OCI-LY7 (cell line): Measurements from ENCODE around the gene RASL12. TPM values are rescaled to one million over a fixed set of nuclear protein-coding genes. Genes with fewer than 3 reads are reported as not detected.

Experiments used
- BruUV-seq: library from RNA; stranded (reverse); fragments of 400-500 nt; replicated peaks from 2 replicates; lab custom pipeline; 2021; lab: Mats Ljungman, UMichigan
- CTCF ChIA-PET: fragments of 300-600 bp; sonication (Branson Sonifier 250); formaldehyde crosslinking; loops from one replicate; lab custom pipeline; 2022; ENCODE audit warnings: antibody characterized with exemption; ENCODE audit not compliant: unreplicated experiment; lab: Charles Lee
- POLR2A ChIA-PET: fragments of 300-600 bp; sonication (Branson Sonifier 250); formaldehyde crosslinking; loops from one replicate; lab custom pipeline; 2022; ENCODE audit warnings: antibody characterized with exemption; lab: Charles Lee
- DNase-seq: peaks from one replicate; pipeline ENCODE4 v3.0.0-alpha.2; 2015; ENCODE audit warnings: low spot score
- H2AFZ ChIP-seq: fragments of 200-600 bp; sonication (generic), shearing (Covaris generic); 2 replicates; pipeline ENCODE4 v1.6.1; 2014; ENCODE audit warnings: mild to moderate bottlenecking, antibody characterized with exemption, low read length, moderate library complexity
- H3K27ac ChIP-seq: fragments of 200-600 bp; sonication (generic); 2 replicates; pipeline ENCODE4 v1.5.1; 2014; ENCODE audit warnings: mixed run types, low read depth, mild to moderate bottlenecking, moderate library complexity, low read length, inconsistent platforms; ENCODE audit not compliant: poor library complexity, severe bottlenecking
- H3K36me3 ChIP-seq: fragments of 200-600 bp; sonication (generic); 2 replicates; pipeline ENCODE4 v1.6.1; 2014; ENCODE audit warnings: mild to moderate bottlenecking, antibody characterized with exemption, low read length, moderate library complexity, mixed read lengths; ENCODE audit not compliant: insufficient read depth
- H3K4me1 ChIP-seq: fragments of 200-600 bp; sonication (generic); 2 replicates; pipeline ENCODE4 v1.5.1; 2014; ENCODE audit warnings: mild to moderate bottlenecking, low read length; ENCODE audit not compliant: insufficient read depth, poor library complexity, severe bottlenecking
- H3K4me2 ChIP-seq: fragments of 200-600 bp; sonication (generic); 2 replicates; pipeline ENCODE4 v1.6.1; 2014; ENCODE audit warnings: mild to moderate bottlenecking, low read length
- H3K4me3 ChIP-seq: fragments of 200-600 bp; sonication (generic); 2 replicates; pipeline ENCODE4 v1.5.1; 2014; ENCODE audit warnings: mild to moderate bottlenecking, low read depth, low read length; ENCODE audit not compliant: poor library complexity, severe bottlenecking
- H3K79me2 ChIP-seq: fragments of 200-600 bp; sonication (generic); 2 replicates; pipeline ENCODE4 v1.6.1; 2016; ENCODE audit warnings: low read depth, mild to moderate bottlenecking, low read length, moderate library complexity, mixed read lengths; ENCODE audit not compliant: insufficient read depth
- H3K9me2 ChIP-seq: fragments of 200-600 bp; sonication (generic); 2 replicates; pipeline ENCODE4 v1.6.1; 2016; ENCODE audit warnings: mild to moderate bottlenecking, low read length, mixed read lengths; ENCODE audit not compliant: insufficient read depth
- H3K9me3 ChIP-seq: fragments of 200-600 bp; sonication (generic); 2 replicates; pipeline ENCODE4 v1.6.1; 2014; ENCODE audit warnings: mild to moderate bottlenecking, mixed run types, low read length, mixed read lengths
- H4K20me1 ChIP-seq: fragments of 200-600 bp; sonication (generic); 2 replicates; pipeline ENCODE4 v1.6.1; 2014; ENCODE audit warnings: mild to moderate bottlenecking, antibody characterized with exemption, low read length, moderate library complexity, mixed read lengths; ENCODE audit not compliant: insufficient read depth
- CTCF ChIP-seq: fragments of 200-600 bp; sonication (generic); conservative IDR thresholded peaks from 2 replicates; pipeline ENCODE4 v1.5.1; 2014; ENCODE audit warnings: mild to moderate bottlenecking, antibody characterized with exemption, low read length, moderate library complexity, mixed read lengths
- EZH2phosphoT487 ChIP-seq: fragments of 200-600 bp; sonication (generic); IDR thresholded peaks from 2 replicates; pipeline ENCODE4 v1.6.1; 2018; ENCODE audit warnings: low read depth, borderline replicate concordance, mild to moderate bottlenecking, mixed run types, antibody characterized with exemption, low read length, moderate library complexity, mixed read lengths
- intact Hi-C: fragments of 100-400 bp; cut with micrococcal nuclease; formaldehyde crosslinking; loops from one replicate; pipeline ENCODE4 v1.10.0; 2022; ENCODE audit not compliant: unreplicated experiment
- total RNA-seq, 2 experiments: library from RNA; depleted of rRNA in 1 of 2; stranded (reverse); fragments of >200 nt in 1 of 2; shearing (Covaris generic) in 1 of 2; gene quantifications; 2 replicates each; pipeline ENCODE4 v1.2.3, GENCODE V29; 2014 to 2022

The RASL12 gene
- total RNA-seq, 2 experiments from 2014 or later, result not detected

GRCh38 chr15:65087873-65088642 lies 20.3 kb upstream of the RASL12 start:
- no peaks in the 10 kb centered on the region for H3K9me2 ChIP-seq
- no peak overlapping the region for H2AFZ ChIP-seq
- BruUV-seq, result no TSS peak
- H3K4me1 ChIP-seq, result no peaks in the 10 kb centered on the region
- no peak for DNase-seq
- TF ChIP-seq EZH2phosphoT487 (no peak), CTCF (no peak)
- no peak overlapping the region for H3K4me2 ChIP-seq
- no peaks in the 10 kb centered on the region for H3K9me3 ChIP-seq
- no peak overlapping the region for H3K4me3 ChIP-seq
- POLR2A ChIA-PET, result no interaction called here
- intact Hi-C loops, result loop anchor here (2.0 kb wide), 1 partner anchor 33 kb away; no protein-coding TSS in a partner anchor
- CTCF ChIA-PET, result interaction anchor here (0.6 kb wide), 1 partner anchor 16 kb away, joined by 4 read pairs; no protein-coding TSS in a partner anchor
- no peaks in the 10 kb centered on the region for H3K36me3 ChIP-seq
- H4K20me1 ChIP-seq, result no peaks in the 10 kb centered on the region
- no peaks in the 10 kb centered on the region for H3K79me2 ChIP-seq
- no peak overlapping the region for H3K27ac ChIP-seq

DNA sequence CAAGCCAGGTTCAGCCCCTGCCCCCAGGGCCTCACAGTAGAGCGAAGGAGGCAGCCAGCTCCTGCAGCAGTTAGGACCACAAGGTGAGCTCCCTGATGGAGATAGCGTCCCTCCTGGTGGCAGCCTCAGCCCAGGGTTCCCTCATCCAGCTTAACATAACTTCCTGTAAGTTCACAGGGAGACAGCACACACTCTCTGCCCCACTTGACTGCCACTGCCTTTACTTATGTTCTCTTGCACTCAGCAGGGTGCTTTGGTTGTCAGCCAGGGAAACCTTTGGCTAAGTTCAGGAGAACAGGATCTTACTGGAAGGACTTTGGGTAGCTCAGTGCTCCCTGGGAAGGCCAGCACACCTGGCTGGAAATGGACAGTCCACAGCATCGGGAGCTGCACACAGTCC lies 19.6 kb upstream of the RASL12 start:
- Histone ChIP-seq H3K4me2 (no peak overlapping the region), H3K27ac (no peak overlapping the region), H4K20me1 (no peaks in the 10 kb centered on the region), H3K9me2 (no peaks in the 10 kb centered on the region), H3K36me3 (no peaks in the 10 kb centered on the region), H2AFZ (no peak overlapping the region), H3K4me1 (no peaks in the 10 kb centered on the region), H3K9me3 (no peaks in the 10 kb centered on the region), H3K4me3 (no peak overlapping the region), H3K79me2 (no peaks in the 10 kb centered on the region)
- intact Hi-C loops, result loop anchor here (2.0 kb wide), 1 partner anchor 33 kb away; no protein-coding TSS in a partner anchor
- CTCF ChIA-PET, result interaction anchor here (0.6 kb wide), 1 partner anchor 16 kb away, joined by 4 read pairs; no protein-coding TSS in a partner anchor
- no TSS peak for BruUV-seq
- POLR2A ChIA-PET, result no interaction called here
- no peak for DNase-seq
- no peak for TF ChIP-seq EZH2phosphoT487
- TF ChIP-seq CTCF, result no peak

DNA sequence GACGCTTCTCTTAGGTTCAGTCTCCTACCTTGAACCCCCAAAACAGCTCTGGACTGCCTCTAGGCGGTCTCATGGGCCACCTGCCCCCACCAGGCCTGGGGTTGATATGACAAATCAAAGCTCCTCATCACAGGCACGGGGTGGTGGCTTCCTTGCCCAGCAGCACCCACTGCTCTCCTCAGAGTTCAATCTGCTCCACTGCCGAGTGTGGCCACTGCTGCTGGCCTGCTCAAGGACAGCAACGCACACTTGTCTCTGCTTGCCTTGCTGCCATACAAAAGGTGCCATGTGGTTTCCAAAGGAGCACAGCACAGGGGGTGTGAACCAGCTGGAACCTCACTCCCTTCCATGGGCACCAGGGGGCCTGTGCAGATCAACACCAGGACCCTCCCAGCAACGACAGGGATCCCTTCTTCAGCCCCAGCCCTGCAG lies 18.9 kb upstream of the RASL12 start:
- BruUV-seq, result no TSS peak
- intact Hi-C loops, result loop anchor here (1.0 to 2.0 kb wide), 2 partner anchors 32 to 53 kb away; no protein-coding TSS in a partner anchor
- Histone ChIP-seq H3K4me3 (no peak overlapping the region), H3K4me2 (no peak overlapping the region), H3K9me2 (no peaks in the 10 kb centered on the region), H4K20me1 (no peaks in the 10 kb centered on the region), H3K27ac (no peak overlapping the region), H2AFZ (no peak overlapping the region), H3K9me3 (no peaks in the 10 kb centered on the region), H3K79me2 (no peaks in the 10 kb centered on the region), H3K36me3 (no peaks in the 10 kb centered on the region), H3K4me1 (no peaks in the 10 kb centered on the region)
- no peak for TF ChIP-seq EZH2phosphoT487
- TF ChIP-seq CTCF, result no peak
- ChIA-PET POLR2A (interaction anchor here (0.6 kb wide), 2 partner anchors 339 to 1177 kb away, joined by 3 read pairs; no protein-coding TSS in a partner anchor), CTCF (no interaction called here)
- DNase-seq, result peak; percentile 21
